HL-60 (cell line): Measurements from ENCODE around the gene GAB2.

Experiments used
- DNase-seq, 2 experiments: peaks; one replicate each; pipeline ENCODE4 v3.0.0-alpha.2; 2010 to 2020; ENCODE audit warnings: low read depth in 1 of 2, low spot score in 1 of 2
- H3K27ac ChIP-seq: fragments of 250-450 bp; sonication (Bioruptor Pico); replicated peaks from 2 replicates; pipeline ENCODE4 v1.5.1; 2020; ENCODE audit warnings: mild to moderate bottlenecking, moderate library complexity
- H3K27me3 ChIP-seq: fragments of 250-450 bp; sonication (Bioruptor Pico); 2 replicates; pipeline ENCODE4 v1.5.1; 2021; ENCODE audit warnings: mild to moderate bottlenecking, moderate library complexity; ENCODE audit not compliant: insufficient read depth, poor library complexity, severe bottlenecking
- H3K4me3 ChIP-seq: replicated peaks from 2 replicates; pipeline ENCODE4 v1.5.1; 2011; ENCODE audit warnings: mild to moderate bottlenecking, control low read depth, low read length; ENCODE audit not compliant: insufficient read depth
- GABPA ChIP-seq: IDR thresholded peaks from 2 replicates; pipeline ENCODE4 v1.6.1; 2012; ENCODE audit warnings: low read depth
- POLR2AphosphoS5 ChIP-seq: IDR thresholded peaks from 2 replicates; pipeline ENCODE4 v1.6.1; 2012; ENCODE audit warnings: low read depth
- SPI1 ChIP-seq: IDR thresholded peaks from 2 replicates; pipeline ENCODE4 v1.6.1; 2012; ENCODE audit warnings: low read depth, mild to moderate bottlenecking, borderline replicate concordance
- TF ChIP-seq, protein P1 (sequence below): IDR thresholded peaks from one replicate; pipeline ENCODE4 v1.5.1; 2011; ENCODE audit warnings: low read length, control low read depth, inconsistent platforms; ENCODE audit not compliant: insufficient read depth
- TF ChIP-seq, protein P2 (sequence below): IDR thresholded peaks from 2 replicates; pipeline ENCODE4 v1.6.1; 2012; ENCODE audit warnings: low read depth; ENCODE audit not compliant: insufficient replicate concordance

Gene GAB2

DNA sequence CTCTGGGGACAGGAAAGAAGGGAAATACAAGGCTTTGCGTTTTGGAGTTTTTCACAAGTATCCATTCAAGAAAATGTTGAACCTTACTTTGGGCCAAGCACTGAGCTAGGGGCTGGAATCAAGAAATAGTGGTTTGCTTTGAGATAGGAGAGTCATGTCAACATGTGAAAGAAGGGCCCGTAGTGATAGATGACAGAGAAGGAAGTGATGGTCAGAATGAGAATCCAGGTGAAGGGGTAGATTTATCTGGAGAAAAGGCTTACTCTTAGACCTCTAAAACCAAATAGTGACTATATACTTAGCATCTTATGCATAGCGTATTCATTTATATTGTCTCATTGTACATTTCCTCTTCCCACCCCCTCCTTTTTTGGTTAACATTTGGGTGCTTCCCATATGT lies 87.3 kb downstream of the GAB2 start:
- H3K4me3 ChIP-seq, result no peak overlapping the region
- no peak overlapping the region for H3K27ac ChIP-seq
- DNase-seq, result no peak
- H3K27me3 ChIP-seq, result no peaks in the 10 kb centered on the region
- no peak for TF ChIP-seq POLR2AphosphoS5
- TF ChIP-seq, protein P1, sequence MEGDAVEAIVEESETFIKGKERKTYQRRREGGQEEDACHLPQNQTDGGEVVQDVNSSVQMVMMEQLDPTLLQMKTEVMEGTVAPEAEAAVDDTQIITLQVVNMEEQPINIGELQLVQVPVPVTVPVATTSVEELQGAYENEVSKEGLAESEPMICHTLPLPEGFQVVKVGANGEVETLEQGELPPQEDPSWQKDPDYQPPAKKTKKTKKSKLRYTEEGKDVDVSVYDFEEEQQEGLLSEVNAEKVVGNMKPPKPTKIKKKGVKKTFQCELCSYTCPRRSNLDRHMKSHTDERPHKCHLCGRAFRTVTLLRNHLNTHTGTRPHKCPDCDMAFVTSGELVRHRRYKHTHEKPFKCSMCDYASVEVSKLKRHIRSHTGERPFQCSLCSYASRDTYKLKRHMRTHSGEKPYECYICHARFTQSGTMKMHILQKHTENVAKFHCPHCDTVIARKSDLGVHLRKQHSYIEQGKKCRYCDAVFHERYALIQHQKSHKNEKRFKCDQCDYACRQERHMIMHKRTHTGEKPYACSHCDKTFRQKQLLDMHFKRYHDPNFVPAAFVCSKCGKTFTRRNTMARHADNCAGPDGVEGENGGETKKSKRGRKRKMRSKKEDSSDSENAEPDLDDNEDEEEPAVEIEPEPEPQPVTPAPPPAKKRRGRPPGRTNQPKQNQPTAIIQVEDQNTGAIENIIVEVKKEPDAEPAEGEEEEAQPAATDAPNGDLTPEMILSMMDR, result no peak
- no peak for TF ChIP-seq SPI1
- TF ChIP-seq, protein P2, sequence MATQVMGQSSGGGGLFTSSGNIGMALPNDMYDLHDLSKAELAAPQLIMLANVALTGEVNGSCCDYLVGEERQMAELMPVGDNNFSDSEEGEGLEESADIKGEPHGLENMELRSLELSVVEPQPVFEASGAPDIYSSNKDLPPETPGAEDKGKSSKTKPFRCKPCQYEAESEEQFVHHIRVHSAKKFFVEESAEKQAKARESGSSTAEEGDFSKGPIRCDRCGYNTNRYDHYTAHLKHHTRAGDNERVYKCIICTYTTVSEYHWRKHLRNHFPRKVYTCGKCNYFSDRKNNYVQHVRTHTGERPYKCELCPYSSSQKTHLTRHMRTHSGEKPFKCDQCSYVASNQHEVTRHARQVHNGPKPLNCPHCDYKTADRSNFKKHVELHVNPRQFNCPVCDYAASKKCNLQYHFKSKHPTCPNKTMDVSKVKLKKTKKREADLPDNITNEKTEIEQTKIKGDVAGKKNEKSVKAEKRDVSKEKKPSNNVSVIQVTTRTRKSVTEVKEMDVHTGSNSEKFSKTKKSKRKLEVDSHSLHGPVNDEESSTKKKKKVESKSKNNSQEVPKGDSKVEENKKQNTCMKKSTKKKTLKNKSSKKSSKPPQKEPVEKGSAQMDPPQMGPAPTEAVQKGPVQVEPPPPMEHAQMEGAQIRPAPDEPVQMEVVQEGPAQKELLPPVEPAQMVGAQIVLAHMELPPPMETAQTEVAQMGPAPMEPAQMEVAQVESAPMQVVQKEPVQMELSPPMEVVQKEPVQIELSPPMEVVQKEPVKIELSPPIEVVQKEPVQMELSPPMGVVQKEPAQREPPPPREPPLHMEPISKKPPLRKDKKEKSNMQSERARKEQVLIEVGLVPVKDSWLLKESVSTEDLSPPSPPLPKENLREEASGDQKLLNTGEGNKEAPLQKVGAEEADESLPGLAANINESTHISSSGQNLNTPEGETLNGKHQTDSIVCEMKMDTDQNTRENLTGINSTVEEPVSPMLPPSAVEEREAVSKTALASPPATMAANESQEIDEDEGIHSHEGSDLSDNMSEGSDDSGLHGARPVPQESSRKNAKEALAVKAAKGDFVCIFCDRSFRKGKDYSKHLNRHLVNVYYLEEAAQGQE, result no peak
- TF ChIP-seq GABPA, result no peak

DNA sequence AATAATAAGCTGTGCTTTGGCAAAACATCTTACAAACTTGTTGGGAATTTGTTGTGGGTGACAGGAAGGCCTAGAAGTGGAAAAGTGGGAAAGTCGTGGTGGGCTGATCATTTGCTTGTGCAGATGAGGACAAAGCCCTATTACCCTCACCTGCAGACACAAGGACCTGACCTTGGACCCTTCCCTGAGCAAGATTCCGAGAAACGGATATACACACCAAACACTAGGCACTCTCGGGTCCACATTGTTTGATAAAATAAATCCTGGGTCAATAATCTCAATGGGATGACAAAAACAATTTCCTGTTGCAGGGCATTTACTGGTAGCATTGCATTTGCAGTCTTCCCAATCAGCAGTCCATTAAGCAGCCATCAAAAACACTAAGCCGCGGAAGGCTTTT lies 89.7 kb downstream of the GAB2 start:
- H3K27me3 ChIP-seq, result no peaks in the 10 kb centered on the region
- TF ChIP-seq, protein P2, result no peak
- no peak for TF ChIP-seq SPI1
- TF ChIP-seq, protein P1, result no peak
- no peak for TF ChIP-seq POLR2AphosphoS5
- TF ChIP-seq GABPA, result no peak
- no peak overlapping the region for H3K27ac ChIP-seq
- H3K4me3 ChIP-seq, result no peak overlapping the region
- no peak for DNase-seq

DNA sequence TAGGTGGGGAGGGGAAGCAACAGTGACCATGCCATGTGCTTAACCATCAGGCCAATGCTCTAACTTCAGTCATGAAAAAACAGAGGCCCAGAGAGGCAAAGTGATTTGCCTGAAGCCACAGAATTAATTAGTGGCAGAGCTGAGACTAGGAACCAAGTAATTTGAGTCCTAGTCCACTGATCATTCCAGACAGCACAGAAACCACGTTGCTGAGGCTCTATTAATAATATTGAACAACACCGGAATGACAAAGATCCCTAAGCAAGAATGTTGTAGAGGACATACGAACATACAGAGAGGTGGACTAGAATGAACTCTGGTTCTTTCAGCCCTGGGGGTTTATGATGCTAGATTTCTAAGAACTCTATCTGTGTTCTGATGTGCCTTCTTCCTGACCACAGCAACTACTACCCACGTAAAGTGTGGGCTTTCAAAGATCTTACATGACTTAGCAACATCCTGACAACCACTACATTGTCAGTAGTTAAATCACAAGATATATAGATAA lies 92.3 kb downstream of the GAB2 start:
- Histone ChIP-seq H3K27ac (no peak overlapping the region), H3K27me3 (no peaks in the 10 kb centered on the region), H3K4me3 (no peak overlapping the region)
- no peak for DNase-seq
- TF ChIP-seq, protein P1, result no peak
- TF ChIP-seq POLR2AphosphoS5 (no peak), GABPA (no peak), SPI1 (no peak)
- TF ChIP-seq, protein P2, result no peak
